HG02759 (cell line): ENCODE data around the gene CHTOP.
"Not testable (repeated sequence)": the region's sequence is repeated elsewhere in the genome, so short reads cannot be mapped to it uniquely, and the experiment has no call there.

Experiments
- ATAC-seq: cut with Tn5 transposase; IDR thresholded peaks from one replicate; pipeline ENCODE4 v1.9.1; 2021; ENCODE audit warnings: mild to moderate bottlenecking, moderate library complexity; ENCODE audit not compliant: unreplicated experiment

CHTOP gene

DNA sequence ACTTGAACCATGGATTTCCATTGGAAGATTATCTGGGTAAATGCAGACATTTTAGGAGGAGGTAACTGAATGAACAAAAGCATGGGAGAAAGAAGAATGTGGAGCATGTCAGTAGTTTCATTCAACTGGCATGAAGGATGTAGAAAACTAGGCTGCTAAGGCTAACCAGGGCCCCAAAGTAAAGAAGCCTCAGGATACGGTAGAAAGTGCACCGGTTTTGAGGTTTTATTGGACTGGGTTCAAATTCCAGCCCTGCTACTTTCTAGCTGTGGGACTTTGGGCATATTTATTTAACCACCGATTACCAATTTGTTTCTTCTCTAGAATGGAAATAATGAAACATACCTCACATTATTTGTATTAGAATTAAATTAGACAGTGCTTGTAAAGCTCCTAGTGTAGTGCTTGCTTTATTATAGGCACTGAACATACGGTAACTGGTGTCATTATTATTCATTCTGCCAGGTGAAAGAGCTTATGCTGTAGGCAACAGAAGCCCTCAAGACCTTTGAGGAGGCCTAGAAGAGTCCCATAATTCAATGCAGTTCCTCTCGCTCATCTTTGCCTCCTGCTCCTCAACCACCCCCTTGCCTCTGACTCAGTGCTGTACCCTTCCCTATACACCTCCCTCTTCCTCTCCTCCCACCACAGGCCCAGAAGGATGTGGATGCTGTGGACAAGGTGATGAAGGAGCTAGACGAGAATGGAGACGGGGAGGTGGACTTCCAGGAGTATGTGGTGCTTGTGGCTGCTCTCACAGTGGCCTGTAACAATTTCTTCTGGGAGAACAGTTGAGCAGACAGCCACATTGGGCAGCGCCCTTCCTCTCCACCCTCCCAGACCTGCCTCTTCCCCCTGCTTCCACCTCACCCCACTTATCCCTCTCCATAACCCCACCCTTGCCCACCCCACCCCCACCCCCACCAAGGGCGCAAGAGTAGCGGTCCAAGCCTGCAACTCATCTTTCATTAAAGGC, 2.5 kb upstream of the CHTOP start:
- no peak for ATAC-seq

DNA sequence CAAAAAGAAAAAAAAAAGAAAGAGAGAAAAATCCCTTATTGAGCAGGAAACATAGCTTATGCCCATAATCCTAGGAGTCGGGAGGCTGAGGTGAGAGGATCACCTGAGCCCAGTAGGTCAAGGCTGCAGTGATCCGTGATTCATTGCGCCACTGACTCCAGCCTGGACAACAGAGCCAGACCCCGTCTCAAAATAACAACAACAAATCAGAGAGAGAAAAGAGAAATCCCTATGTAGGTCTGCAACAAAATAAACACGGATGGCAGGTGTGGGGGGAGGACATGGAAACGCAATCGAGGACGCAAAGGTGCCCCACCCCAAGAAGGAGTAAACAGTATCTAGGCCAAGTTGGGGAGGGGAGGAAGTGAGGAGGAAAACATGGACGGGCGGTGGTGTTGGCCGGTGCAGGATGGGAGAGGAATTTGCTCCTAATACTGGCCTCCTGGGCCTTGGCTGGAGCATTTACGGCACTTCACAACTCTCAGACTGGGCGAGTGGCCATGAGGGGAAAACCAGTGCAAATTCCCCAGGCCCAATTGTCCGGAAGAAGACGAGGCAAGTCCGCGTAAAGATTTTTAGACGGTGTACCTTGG, 609 bp upstream of the CHTOP start:
- peak; percentile 6 for ATAC-seq

DNA sequence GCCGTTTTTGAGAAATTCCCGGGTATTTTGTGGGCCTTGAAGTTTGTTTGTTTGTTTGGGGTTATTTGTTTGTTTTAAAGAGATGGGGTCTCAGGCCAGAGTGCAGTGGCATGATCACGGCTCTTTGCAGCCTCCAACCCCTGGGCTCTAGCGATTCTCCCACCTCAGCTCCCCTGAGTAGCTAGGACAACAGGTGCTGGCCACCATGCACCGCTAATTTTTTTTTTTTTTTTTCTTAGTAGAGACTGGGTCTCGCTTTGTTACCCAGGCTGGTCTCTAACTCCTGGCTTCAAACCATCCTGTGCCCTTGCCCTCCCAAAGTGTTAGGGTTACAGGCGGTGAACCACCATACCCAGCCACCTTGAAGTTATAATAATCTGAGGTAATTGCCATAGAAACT, 2.0 kb downstream of the CHTOP start:
- ATAC-seq: no peak

DNA sequence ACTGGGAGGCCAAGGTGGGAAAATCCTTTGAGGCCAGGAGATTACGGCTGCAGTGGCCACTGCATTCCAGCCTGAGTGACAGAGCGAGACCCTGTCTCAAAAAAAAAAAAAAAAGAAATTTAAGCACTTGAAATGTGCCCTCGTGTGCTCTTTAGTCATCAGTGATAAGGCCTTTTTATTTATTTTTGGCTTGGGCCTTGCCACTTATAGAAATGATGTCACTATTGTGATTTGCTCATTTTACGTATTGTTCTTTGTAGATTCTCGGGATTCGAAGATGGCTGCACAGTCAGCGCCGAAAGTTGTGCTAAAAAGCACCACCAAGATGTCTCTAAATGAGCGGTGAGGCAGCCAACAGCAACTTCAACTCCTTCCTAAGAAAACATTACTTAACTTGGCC, 2.4 kb downstream of the CHTOP start:
- ATAC-seq: no peak

DNA sequence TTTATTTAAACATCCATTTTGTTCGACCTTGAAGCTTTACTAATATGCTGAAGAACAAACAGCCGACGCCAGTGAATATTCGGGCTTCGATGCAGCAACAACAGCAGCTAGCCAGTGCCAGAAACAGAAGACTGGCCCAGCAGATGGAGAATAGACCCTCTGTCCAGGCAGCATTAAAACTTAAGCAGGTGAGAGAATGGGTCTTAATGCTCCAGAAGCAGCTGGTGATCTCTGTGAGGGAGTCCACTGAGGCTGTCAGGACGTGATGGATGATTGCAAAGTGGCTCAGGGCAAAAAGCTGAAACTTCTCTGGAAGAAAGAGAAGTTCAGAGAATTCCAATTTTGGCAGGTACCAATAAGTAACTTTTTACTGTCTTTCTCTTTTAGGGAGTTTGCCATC, 4.4 kb downstream of the CHTOP start:
- no peak for ATAC-seq

DNA sequence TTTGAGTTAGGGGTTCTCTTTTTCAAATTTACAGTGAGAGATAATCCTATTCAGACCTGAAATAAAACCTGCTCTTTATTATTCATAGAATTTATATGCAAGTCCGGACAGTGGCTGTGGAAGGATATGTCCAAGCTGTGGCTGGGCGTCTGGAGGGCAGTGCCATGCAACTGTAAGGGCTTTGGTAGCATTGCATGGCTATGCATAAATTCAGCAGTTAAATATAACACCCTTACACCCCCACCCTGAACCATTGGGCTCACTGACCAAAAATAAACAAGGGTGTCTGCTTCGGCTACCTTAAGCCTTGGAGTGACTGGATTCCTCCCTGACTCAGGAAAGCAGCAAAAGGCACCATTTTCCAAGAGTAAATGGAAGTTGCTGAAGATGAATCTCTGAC, 5.4 kb downstream of the CHTOP start:
- no peak for ATAC-seq

DNA sequence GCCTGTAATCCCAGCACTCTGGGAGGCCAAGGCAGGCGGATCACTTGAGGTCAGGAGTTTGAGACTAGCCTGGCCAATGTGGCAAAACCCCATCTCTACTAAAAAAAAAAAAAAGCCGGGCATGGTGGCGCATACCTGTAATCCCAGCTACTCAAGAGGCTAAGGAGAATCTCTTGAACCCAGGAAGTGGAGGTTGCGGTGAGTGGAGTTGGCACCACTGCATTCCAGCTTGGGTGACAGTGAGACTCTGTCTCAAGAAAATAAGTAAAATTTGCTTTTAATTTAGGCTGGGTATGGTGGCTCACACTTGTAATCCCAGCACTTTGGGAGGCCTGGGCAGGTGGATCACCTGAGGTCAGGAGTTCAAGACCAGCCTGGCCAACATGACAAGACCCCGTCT, 6.3 kb downstream of the CHTOP start:
- ATAC-seq: not testable (repeated sequence)

DNA sequence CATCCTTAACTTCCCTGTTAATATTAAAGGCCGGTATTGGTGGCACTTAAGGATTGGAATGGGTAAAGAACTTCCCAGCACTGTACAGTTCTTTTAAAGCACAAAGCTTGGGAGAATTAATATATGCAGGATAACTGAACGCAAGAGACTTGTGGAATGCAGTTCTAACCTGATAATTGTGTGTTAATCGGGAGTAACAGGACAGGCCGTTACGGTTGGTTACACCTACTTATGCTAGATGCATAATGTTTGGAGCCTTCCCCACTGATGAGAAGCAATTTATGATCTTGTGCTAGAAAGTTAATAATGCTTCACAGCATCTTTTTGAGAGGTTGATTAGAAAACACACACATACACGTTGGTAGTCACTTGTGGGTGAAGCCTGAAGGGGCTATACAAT, 7.0 kb downstream of the CHTOP start:
- ATAC-seq: no peak

DNA sequence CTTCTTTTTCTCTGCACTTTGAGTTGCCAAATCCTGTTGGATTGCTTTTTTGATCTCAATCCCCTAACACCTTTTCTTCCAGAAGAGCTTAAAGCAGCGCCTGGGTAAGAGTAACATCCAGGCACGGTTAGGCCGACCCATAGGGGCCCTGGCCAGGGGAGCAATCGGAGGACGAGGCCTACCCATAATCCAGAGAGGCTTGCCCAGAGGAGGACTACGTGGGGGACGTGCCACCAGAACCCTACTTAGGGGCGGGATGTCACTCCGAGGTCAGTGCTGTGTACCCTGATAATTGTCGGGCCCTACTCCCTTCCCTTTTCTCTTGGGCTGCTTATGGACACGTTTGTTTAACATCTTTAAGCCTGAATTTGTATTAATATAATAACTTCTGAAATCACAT, 8.3 kb downstream of the CHTOP start:
- ATAC-seq: no peak

DNA sequence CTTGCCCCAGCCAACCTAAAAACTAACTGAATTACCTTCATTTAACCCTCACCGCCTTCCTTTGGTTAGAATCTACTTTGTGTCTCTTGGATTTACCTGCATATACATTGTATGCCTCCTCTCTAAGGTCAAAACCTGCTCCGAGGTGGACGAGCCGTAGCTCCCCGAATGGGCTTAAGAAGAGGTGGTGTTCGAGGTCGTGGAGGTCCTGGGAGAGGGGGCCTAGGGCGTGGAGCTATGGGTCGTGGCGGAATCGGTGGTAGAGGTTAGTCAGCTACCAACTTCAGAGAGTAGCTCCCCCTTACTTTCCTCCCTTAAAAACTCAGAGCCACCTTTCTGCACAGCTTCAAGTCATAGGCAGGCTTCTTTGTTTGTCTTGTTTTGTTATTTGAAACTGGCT, 9.2 kb downstream of the CHTOP start:
- ATAC-seq: no peak

DNA sequence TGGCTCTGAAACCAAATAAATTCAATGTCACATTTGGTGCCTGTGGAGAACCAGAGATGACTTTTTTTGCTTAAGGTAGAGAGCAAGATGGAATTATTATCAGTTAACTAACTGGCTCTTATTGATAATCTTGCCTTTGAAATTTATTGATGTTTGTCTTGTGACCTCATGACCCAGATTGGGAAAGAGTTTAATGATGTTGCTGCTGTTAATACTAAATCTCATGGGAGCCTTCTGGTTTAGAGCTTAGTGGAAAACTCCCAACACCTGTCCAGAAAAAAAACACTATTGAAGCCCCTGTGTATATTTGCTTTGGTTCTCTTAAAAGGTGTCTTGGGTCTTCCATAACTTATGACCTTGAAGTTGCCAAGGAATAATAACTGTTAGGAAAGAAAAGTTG, 9.9 kb downstream of the CHTOP start:
- ATAC-seq: no peak

DNA sequence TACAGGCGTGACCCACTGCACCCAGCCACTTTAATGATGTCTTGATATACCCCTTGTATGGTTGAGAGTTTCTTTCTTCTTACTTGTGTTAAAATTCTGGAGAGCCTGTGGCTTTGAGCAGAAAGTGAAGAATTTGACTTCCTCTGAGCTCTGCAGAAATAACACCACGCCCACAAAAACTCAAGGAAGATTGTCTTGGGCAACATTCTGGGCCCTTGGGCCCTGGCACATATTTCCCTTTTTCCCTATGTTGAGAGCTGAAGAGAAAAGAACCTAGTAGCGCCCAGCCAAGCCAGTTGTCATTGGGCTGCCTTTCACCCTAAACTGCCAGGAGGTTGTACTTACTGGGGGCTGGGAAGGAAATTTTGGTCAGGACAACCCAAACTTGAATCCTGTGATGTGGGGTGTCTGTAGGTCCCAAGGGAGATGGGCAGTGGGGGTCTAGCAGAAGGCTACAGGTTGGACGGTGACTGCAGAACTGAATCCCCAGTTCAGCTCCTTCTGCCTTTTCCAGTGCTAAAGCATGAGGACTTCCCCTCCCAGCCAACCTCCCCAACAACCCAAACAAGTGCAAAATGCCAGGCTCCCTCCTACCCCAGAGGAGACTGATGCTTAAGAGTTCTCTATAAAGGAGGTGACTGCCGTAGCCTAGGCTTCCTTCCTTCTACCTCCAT, 12.9 kb downstream of the CHTOP start:
- ATAC-seq: no peak

DNA sequence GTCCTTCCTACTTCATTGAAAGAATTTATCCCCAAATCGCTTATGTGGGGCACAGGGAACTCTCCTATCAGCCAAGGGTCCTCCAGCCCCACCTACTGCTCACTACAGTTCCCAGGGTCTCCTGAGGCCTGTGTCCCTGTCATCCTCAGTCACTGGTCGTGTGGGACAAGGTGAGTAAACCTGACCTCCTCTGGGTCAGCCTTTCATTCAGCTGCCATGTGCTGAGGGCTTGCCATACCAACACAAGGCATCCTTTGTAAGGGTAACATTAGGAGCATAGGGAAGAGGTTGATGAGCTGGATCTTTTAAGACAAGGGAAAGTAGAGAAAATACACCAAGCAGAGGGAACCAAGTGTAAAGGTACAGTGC, 13.5 kb downstream of the CHTOP start:
- ATAC-seq: no peak

DNA sequence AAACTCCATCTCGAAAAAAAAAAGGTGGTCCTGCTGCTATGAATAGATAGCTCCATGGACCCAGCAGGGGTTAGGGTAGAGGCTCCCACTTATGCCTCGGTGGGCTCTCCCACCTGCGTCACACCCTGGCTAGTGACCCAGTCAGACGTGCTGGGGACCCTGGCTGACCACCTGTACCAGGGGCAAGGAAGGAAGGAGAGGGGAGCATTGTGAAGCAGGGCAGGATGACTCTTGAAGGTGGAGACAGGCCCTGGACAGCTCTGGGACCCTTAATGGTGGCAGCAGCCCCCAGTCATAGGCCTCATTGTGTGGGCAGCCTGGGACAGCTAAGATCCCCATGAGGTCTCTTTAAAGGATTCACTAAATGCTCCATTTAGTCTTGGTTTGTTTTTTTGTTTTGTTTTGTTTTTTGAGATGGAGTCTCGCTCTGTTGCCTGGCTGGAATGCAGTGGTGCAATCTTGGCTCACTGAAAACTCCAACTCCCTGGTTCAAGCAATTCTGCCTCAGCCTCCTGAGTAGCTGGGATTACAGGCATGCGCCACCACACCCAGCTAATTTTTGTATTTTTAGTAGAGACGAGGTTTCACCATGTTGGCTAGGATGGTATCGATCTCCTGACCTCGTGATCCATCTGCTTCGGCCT, 14.3 kb downstream of the CHTOP start:
- ATAC-seq: no peak

DNA sequence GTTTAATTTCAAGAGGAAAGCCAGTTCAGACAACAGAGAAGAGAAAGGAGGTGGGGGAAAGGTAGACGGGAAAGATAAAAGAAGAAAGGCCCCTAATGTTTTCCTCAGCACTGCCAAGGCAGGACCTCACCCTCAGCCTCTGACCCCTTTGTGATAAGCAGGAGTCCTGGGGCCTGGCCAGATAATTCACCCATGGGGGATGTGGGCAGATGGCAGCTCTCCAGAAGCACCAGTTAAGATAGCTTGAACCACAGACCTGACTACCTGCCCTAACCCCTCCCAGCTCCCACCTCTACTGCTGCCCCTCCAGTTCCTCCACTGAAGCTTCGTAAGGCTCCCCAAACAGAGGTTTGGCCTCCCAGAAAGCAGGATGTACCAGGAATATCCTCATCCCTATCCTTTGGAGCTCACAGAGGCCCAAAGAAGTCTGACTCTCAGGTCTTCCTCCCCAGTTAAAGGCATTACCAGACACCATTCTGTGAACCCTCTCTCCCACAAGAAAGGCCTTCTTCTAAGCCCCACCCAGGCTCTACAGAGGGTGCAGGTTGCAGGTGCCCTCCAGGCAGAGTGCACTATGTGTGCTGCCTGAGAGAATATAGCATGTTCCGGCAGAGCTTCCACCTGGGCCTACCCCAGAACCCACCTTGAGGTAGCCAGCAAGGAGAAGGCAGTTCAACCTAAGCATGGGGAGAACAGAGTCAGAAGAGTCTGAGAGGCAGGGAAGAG, 15.4 kb downstream of the CHTOP start:
- ATAC-seq: no peak

DNA sequence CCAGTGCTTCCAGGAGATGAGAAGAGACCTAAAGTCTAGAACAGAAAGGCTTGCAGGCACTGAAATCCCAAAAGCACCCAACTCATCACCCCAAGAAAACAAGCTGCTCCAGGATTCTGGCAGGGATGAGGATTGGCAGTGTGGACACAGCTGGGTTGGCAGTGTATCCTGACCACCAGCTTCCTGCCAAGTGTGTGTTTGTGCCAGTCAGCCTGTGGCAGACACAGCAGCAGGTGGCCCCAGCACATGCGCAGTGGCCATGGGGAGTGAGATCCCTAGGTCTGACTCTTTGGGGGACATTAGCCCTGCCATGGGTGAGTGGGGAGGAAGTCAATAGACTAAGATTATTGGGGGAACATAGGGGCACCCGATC, 16.0 kb downstream of the CHTOP start:
- ATAC-seq: no peak

DNA sequence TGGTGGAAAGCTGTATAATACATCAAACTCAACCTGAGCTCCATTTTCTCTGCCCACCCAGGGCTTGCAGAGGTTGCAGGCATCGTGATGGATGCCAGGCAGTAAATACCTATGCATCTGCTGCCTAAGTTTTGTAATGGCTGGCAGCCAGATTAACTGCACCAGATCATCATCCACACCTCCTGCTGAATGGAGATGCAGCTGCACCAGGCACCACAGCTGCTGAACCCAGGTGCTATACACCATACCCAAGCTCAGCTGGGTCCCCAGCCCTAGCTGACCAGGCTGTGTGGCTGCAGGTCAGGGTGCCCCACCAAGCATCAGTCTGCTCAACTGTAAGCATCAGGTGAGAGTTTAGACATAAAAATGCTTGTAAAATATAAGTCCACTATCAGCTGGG, 17.9 kb downstream of the CHTOP start:
- ATAC-seq: no peak

DNA sequence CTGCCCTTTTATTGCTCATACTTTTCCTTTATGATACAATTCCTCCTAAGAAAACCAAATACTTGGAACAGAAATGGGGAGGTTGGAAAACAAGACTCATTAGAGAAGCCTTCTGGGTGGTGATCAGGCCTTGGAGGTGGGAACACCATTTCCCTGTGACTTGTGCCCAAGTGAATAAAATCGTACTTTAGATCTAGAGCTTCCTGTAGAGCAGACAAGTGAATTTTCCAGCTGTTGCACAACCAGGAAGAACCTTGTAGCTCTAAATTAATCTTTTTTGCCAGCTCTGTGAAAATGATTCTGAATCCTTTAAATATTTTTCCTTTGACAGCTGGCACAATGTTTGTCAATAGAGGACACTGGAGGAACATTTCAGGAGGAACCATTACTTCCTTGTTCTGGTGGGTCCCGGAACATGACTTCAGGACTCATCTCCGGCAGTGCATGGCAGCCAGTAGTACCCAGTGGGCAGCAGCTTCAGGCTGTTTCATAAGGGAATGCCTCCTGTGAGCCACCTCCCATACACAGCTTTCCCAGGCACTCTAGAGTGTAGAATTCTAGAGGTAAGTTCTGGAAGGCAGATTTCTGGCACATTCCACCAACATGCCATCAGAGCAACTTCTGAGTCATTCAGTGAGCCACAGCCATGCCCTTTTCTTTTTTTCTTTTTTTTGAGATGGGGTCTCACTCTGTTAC, 19.1 kb downstream of the CHTOP start:
- ATAC-seq: no peak

DNA sequence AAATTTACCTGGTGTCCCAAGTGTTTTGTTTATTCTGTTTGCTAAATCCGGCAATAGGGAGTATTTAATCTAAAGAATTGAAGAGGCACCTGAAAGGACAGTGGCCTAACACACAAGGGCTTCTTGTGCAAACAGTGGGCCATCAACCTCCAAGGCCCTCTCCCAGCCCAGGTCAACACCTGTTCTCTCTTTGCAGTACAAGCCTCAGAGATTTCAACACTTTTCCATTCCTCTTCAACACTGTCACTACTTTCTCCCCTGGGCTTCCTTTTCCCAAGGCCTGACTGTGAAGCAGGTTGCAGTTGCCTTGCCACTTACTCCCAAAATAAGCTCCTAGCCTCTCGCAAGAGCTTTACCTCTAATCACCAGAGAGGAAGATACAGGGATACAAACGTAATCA, 21.5 kb downstream of the CHTOP start:
- ATAC-seq: no peak

DNA sequence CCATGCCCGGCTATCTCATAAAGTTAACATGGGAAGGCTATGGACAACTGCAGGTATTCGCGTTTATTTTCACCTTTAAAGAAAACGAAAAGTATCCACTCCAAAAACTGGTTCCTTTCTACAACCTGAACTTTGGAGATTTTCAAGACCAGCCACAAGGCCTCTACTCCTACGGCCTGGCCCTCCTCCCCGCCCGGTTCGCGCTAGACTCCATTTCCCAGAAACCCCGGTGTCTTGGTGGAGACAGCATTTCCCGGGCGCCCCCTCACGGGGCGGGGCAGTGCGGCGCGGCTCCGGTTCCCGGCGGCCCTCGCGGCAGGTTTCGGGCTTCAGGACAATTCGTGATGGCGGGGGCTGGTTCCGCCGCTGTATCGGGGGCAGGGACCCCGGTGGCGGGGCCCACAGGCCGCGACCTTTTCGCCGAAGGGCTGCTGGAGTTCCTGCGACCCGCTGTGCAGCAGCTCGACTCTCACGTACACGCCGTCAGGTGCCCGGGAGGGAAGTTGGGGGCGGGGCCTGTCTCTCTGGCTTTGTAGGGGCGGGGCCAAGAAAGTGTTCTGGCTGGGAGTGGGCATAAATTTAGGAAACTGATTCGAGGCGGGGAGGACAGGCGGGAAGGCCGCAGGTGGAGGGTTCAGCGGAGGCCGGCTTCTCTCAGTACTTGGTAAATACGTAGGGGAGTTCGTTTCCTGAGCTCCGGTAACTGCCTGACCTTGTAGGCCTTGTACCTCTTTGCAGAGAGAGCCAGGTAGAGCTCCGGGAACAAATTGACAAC, 24.7 kb downstream of the CHTOP start, which contains the start of gene SNAPIN:
SNAPIN (plus strand) TSS at position 304 of the 775 bp plus-strand sequence; CDS start at position 345, 41 bp downstream.
- peak; percentile 93 for ATAC-seq
